HL-60/S4 (cell line): Measurements from ENCODE around the gene SRR.
"Not testable (repeated sequence)": the region's sequence is repeated elsewhere in the genome, so short reads cannot be mapped to it uniquely, and the experiment has no call there.

Source experiments
- in situ Hi-C: fragments of 300-500 bp; cut with MboI; formaldehyde crosslinking; loops from 2 replicates; pipeline ENCODE4 v1.14.3; 2022; ENCODE audit warnings: low sequenced_read_pairs

SRR gene

GRCh38 chr17:2303204-2304188 lies at the start of gene SRR, which contains the start of gene SMG6:
Gene SRR (plus strand): TSS chr17:2303950. CDS start chr17:2315561, 11,611 bp downstream.
Gene SMG6 (minus strand): TSS chr17:2303785. CDS start chr17:2303720, 65 bp downstream.
- in situ Hi-C loops, result no loop called here

- in situ Hi-C loops, result not testable (repeated sequence)
These were observed 44.9 kb upstream of the SRR start for GRCh38 chr17:2258830-2259229.

GRCh38 chr17:2259769-2260536 lies 43.8 kb upstream of the SRR start:
- in situ Hi-C loops, result no loop called here

GRCh38 chr17:2262135-2262587 lies 41.6 kb upstream of the SRR start:
- in situ Hi-C loops, result no loop called here

- in situ Hi-C loops, result no loop called here
These were observed 40.3 kb upstream of the SRR start for GRCh38 chr17:2263183-2264066.

GRCh38 chr17:2264067-2264860 lies 39.5 kb upstream of the SRR start:
- in situ Hi-C loops, result no loop called here

- in situ Hi-C loops, result not testable (repeated sequence)
These were observed 38.6 kb upstream of the SRR start for GRCh38 chr17:2265166-2265565.

- in situ Hi-C loops, result no loop called here
These were observed 37.5 kb upstream of the SRR start for GRCh38 chr17:2266045-2266864.

GRCh38 chr17:2266865-2267228 lies 36.9 kb upstream of the SRR start:
- in situ Hi-C loops, result no loop called here

- in situ Hi-C loops, result no loop called here
These were observed 36.4 kb upstream of the SRR start for GRCh38 chr17:2267354-2267753.

GRCh38 chr17:2271985-2272702 lies 31.6 kb upstream of the SRR start:
- in situ Hi-C loops, result no loop called here

GRCh38 chr17:2274414-2274813 lies 29.3 kb upstream of the SRR start:
- in situ Hi-C loops, result no loop called here

- in situ Hi-C loops, result no loop called here
These were observed 28.0 kb upstream of the SRR start for GRCh38 chr17:2275722-2276121.

GRCh38 chr17:2277429-2278170 lies 26.1 kb upstream of the SRR start:
- in situ Hi-C loops, result no loop called here

GRCh38 chr17:2279707-2280106 lies 24.0 kb upstream of the SRR start:
- in situ Hi-C loops, result no loop called here

- in situ Hi-C loops, result no loop called here
These were observed 21.4 kb upstream of the SRR start for GRCh38 chr17:2282297-2282873.

- in situ Hi-C loops, result no loop called here
These were observed 20.4 kb upstream of the SRR start for GRCh38 chr17:2283302-2283701.
